NCI-H2081 (cell line): ENCODE measurements around the gene PLCH1.

Experiments
- DNase-seq, 2 experiments: peaks; one replicate each; lab custom pipeline; 2025; lab: John Stamatoyannopoulos, UW

PLCH1 gene

GRCh38 chr3:155528579-155528978 lies 216.3 kb downstream of the PLCH1 start:
- DNase-seq = no peak

- DNase-seq = no peak
Measured at GRCh38 chr3:155525324-155525833, 219.5 kb downstream of the PLCH1 start.

GRCh38 chr3:155520463-155520862 lies 224.4 kb downstream of the PLCH1 start:
- DNase-seq = no peak

GRCh38 chr3:155519078-155519477 lies 225.8 kb downstream of the PLCH1 start:
- peak in 1 of 2 experiments; percentile 29 for DNase-seq

GRCh38 chr3:155517903-155518302 lies 227.0 kb downstream of the PLCH1 start:
- DNase-seq = no peak

- DNase-seq = no peak
Measured at GRCh38 chr3:155516439-155516838, 228.4 kb downstream of the PLCH1 start.

- no peak for DNase-seq
Measured at GRCh38 chr3:155512867-155513261, 232.0 kb downstream of the PLCH1 start.

GRCh38 chr3:155512175-155512866 lies 232.6 kb downstream of the PLCH1 start:
- no peak for DNase-seq

GRCh38 chr3:155504682-155505081 lies 240.2 kb downstream of the PLCH1 start:
- DNase-seq = peak; percentile 97 to 99

GRCh38 chr3:155502630-155503029 lies 242.2 kb downstream of the PLCH1 start:
- DNase-seq = no peak

- DNase-seq = no peak
Measured at GRCh38 chr3:155500194-155500818, 244.6 kb downstream of the PLCH1 start.

- no peak for DNase-seq
Measured at GRCh38 chr3:155497930-155498647, 246.8 kb downstream of the PLCH1 start.

GRCh38 chr3:155496206-155496605 lies 248.7 kb downstream of the PLCH1 start:
- no peak for DNase-seq

- DNase-seq = no peak
Measured at GRCh38 chr3:155495387-155495786, 249.5 kb downstream of the PLCH1 start.

GRCh38 chr3:155494332-155494731 lies 250.5 kb downstream of the PLCH1 start:
- DNase-seq = no peak

GRCh38 chr3:155492841-155493240 lies 252.0 kb downstream of the PLCH1 start:
- DNase-seq = no peak

- DNase-seq = no peak
Measured at GRCh38 chr3:155491696-155492095, 253.2 kb downstream of the PLCH1 start.

- no peak for DNase-seq
Measured at GRCh38 chr3:155488671-155489070, 256.2 kb downstream of the PLCH1 start.

- no peak for DNase-seq
Measured at GRCh38 chr3:155485897-155486296, 259.0 kb downstream of the PLCH1 start.

GRCh38 chr3:155481591-155481990 lies 263.3 kb downstream of the PLCH1 start:
- DNase-seq = no peak

GRCh38 chr3:155481089-155481488 lies 263.8 kb downstream of the PLCH1 start:
- no peak for DNase-seq

- DNase-seq = no peak
Measured at GRCh38 chr3:155465664-155466063, 279.2 kb downstream of the PLCH1 start.

GRCh38 chr3:155462672-155463071 lies 282.2 kb downstream of the PLCH1 start:
- peak; percentile 19 to 67 for DNase-seq
